Tibial nerve (tissue), 4 donors: ENCODE data around the gene WFDC1. TPM values are rescaled to one million over a fixed set of nuclear protein-coding genes. Genes with fewer than 3 reads are reported as not detected.

ENCODE experiments used
- DNase-seq, 2 donors: peaks; one replicate each; pipeline ENCODE4 v3.0.0-alpha.2; 2019; ENCODE audit warnings: low spot score in 2 of 2
- H3K27ac ChIP-seq, 4 donors: fragments of 200-600 bp; sonication (generic) in 3 of 4; one replicate each; pipeline ENCODE4 v1.5.1; 2017 to 2019; ENCODE audit warnings: mild to moderate bottlenecking in 1 of 4
- H3K27me3 ChIP-seq, 2 donors: fragments of 200-600 bp; sonication (generic) in 1 of 2; one replicate each; pipeline versions ENCODE4 v1.5.1 to v1.6.0; 2017 to 2019
- H3K36me3 ChIP-seq, 3 donors: fragments of 200-600 bp; sonication (generic); one replicate each; pipeline ENCODE4 v1.5.1; 2018 to 2019
- H3K4me1 ChIP-seq, 4 donors: fragments of 200-600 bp; sonication (generic) in 3 of 4; one replicate each; pipeline ENCODE4 v1.5.1; 2017 to 2019
- H3K4me3 ChIP-seq, 4 donors: fragments of 200-600 bp; sonication (generic) in 3 of 4; one replicate each; pipeline ENCODE4 v1.5.1; 2017 to 2019; ENCODE audit warnings: mild to moderate bottlenecking in 1 of 4, moderate library complexity in 1 of 4
- H3K9me3 ChIP-seq, 4 donors: fragments of 200-600 bp; sonication (generic) in 3 of 4; one replicate each; pipeline ENCODE4 v1.5.1; 2017 to 2019
- CTCF ChIP-seq, 5 experiments: fragments of 200-600 bp in 3 of 5; fragments of 450-650 bp in 2 of 5; sonication (generic) in 3 of 5; IDR thresholded peaks; one replicate each; pipeline ENCODE4 v1.5.1; 2016 to 2019; ENCODE audit warnings: antibody characterized with exemption in 5 of 5, mild to moderate bottlenecking in 3 of 5, moderate library complexity in 2 of 5
- EP300 ChIP-seq, 2 donors: sonication (generic); formaldehyde crosslinking; IDR thresholded peaks; one replicate each; pipeline ENCODE4 v1.6.1; 2017; ENCODE audit warnings: antibody characterized with exemption in 2 of 2, mild to moderate bottlenecking in 1 of 2
- POLR2A ChIP-seq, 2 donors: fragments of 450-650 bp; IDR thresholded peaks; one replicate each; pipeline ENCODE4 v1.6.1; 2017; ENCODE audit warnings: antibody characterized with exemption in 2 of 2, mild to moderate bottlenecking in 2 of 2, moderate library complexity in 2 of 2
- WGBS, 2 donors: methylation state at CpG; one replicate each; pipeline ENCODE4 v1.1.5; 2018; 5-methylcytosine and 5-hydroxymethylcytosine counted together
- total RNA-seq, 4 donors: library from RNA; depleted of rRNA; stranded (reverse); fragments of >200 nt; gene quantifications; one replicate each; pipeline ENCODE4 v1.1.0, GENCODE V29; 2016

Gene WFDC1
- 1 to 10 TPM; 3.5 to 4.6 (median 4.2) TPM for total RNA-seq

- peak within 1 kb of the TSS in 2 of 4 donors; percentile 23 to 66 for H3K27ac ChIP-seq
- H3K9me3 ChIP-seq: no peaks in the 10 kb centered on the region
- peaks cover 0 to 33% (median 12%) of the 10 kb centered on the region in 4 donors for H3K4me1 ChIP-seq
- H3K36me3 ChIP-seq: no peaks in the 10 kb centered on the region
- peak within 1 kb of the TSS in 2 of 4 donors; percentile 1 to 40 for H3K4me3 ChIP-seq
- TF ChIP-seq POLR2A (IDR thresholded peaks at IDR 0.05) (no peak), EP300 (IDR thresholded peaks at IDR 0.05) (peak in 1 of 2 donors; percentile 10)
- no peak for DNase-seq
- 2 to 3% methylated on average over 27 to 29 of the region's 29 CpGs for WGBS, 2 donors
- H3K27me3 ChIP-seq: peaks cover 0 to 16% of the 10 kb centered on the region in 2 donors
Measured at GRCh38 chr16:84294531-84295142, at the start of gene WFDC1. WFDC1 (plus strand) TSS chr16:84294878; CDS start chr16:84294972, 94 bp downstream.

GRCh38 chr16:84245956-84246678 is 48.6 kb upstream of the WFDC1 start:
- Histone ChIP-seq H3K4me1 (no peaks in the 10 kb centered on the region), H3K4me3 (no peak overlapping the region), H3K27ac (no peak overlapping the region), H3K27me3 (peaks cover 0 to 9% of the 10 kb centered on the region in 2 donors), H3K36me3 (no peaks in the 10 kb centered on the region), H3K9me3 (no peaks in the 10 kb centered on the region)
- TF ChIP-seq POLR2A (IDR thresholded peaks at IDR 0.05) (no peak), CTCF (IDR thresholded peaks at IDR 0.05) (no peak), EP300 (IDR thresholded peaks at IDR 0.05) (no peak)
- DNase-seq: no peak
- WGBS, 2 donors: 66 to 74% methylated on average over 10 of the region's 10 CpGs

GRCh38 chr16:84246679-84247077 is 48.0 kb upstream of the WFDC1 start:
- no peaks in the 10 kb centered on the region for H3K36me3 ChIP-seq
- H3K9me3 ChIP-seq: no peaks in the 10 kb centered on the region
- TF ChIP-seq CTCF (IDR thresholded peaks at IDR 0.05) (no peak), EP300 (IDR thresholded peaks at IDR 0.05) (no peak), POLR2A (IDR thresholded peaks at IDR 0.05) (no peak)
- H3K4me3 ChIP-seq: no peak overlapping the region
- WGBS, 2 donors: 79 to 80% methylated on average over 5 of the region's 5 CpGs
- DNase-seq: no peak
- H3K27me3 ChIP-seq: peaks cover 0 to 9% of the 10 kb centered on the region in 2 donors
- no peaks in the 10 kb centered on the region for H3K4me1 ChIP-seq
- no peak overlapping the region for H3K27ac ChIP-seq

- Histone ChIP-seq H3K36me3 (no peaks in the 10 kb centered on the region), H3K9me3 (no peaks in the 10 kb centered on the region), H3K27me3 (peaks cover 0 to 6% of the 10 kb centered on the region in 2 donors), H3K4me3 (no peak overlapping the region), H3K4me1 (no peaks in the 10 kb centered on the region), H3K27ac (no peak overlapping the region)
- DNase-seq: no peak
- 84 to 89% methylated on average over 6 of the region's 6 CpGs for WGBS, 2 donors
- TF ChIP-seq EP300 (IDR thresholded peaks at IDR 0.05) (no peak), CTCF (IDR thresholded peaks at IDR 0.05) (no peak), POLR2A (IDR thresholded peaks at IDR 0.05) (no peak)
Measured at GRCh38 chr16:84247331-84247730, 47.3 kb upstream of the WFDC1 start.

GRCh38 chr16:84247844-84248243 is 46.8 kb upstream of the WFDC1 start:
- TF ChIP-seq POLR2A (IDR thresholded peaks at IDR 0.05) (no peak), EP300 (IDR thresholded peaks at IDR 0.05) (no peak), CTCF (IDR thresholded peaks at IDR 0.05) (no peak)
- Histone ChIP-seq H3K36me3 (no peaks in the 10 kb centered on the region), H3K27me3 (peaks cover 0 to 1% of the 10 kb centered on the region in 2 donors), H3K9me3 (no peaks in the 10 kb centered on the region), H3K27ac (no peak overlapping the region), H3K4me1 (no peaks in the 10 kb centered on the region), H3K4me3 (no peak overlapping the region)
- no peak for DNase-seq
- 82 to 83% methylated on average over 4 to 5 of the region's 5 CpGs for WGBS, 2 donors
